Loucy (cell line): ENCODE results near the gene ARHGAP10.
"Not testable (repeated sequence)": the region's sequence is repeated elsewhere in the genome, so short reads cannot be mapped to it uniquely, and the experiment has no call there.

Experiments
- H2AFZ ChIP-seq: fragments of 200-600 bp; sonication (generic); 2 replicates; pipeline ENCODE4 v1.6.0; 2016; ENCODE audit warnings: antibody characterized with exemption, mild to moderate bottlenecking, low read length, moderate library complexity
- H3F3A ChIP-seq: fragments of 200-600 bp; 2 replicates; pipeline ENCODE4 v1.6.0; 2016; ENCODE audit warnings: antibody characterized with exemption, low read depth, mild to moderate bottlenecking
- H3K27me3 ChIP-seq: fragments of 200-600 bp; sonication (generic); 2 replicates; pipeline ENCODE4 v1.6.1; 2014; ENCODE audit warnings: low read length, mild to moderate bottlenecking; ENCODE audit not compliant: insufficient read depth, poor library complexity, severe bottlenecking
- H3K36me3 ChIP-seq: fragments of 200-600 bp; sonication (generic); 2 replicates; pipeline ENCODE4 v1.6.1; 2016; ENCODE audit warnings: low read length; ENCODE audit not compliant: insufficient read depth
- H3K4me1 ChIP-seq: fragments of 200-600 bp; sonication (generic); 2 replicates; pipeline ENCODE4 v1.5.1; 2014; ENCODE audit warnings: low read length, mild to moderate bottlenecking; ENCODE audit not compliant: insufficient read depth, poor library complexity, severe bottlenecking
- H3K4me2 ChIP-seq: fragments of 200-600 bp; sonication (generic); 2 replicates; pipeline ENCODE4 v1.6.0; 2014; ENCODE audit warnings: antibody characterized with exemption, low read length, low read depth, mild to moderate bottlenecking; ENCODE audit not compliant: poor library complexity, severe bottlenecking
- H3K4me3 ChIP-seq: fragments of 200-600 bp; sonication (generic); 2 replicates; pipeline ENCODE4 v1.5.1; 2014; ENCODE audit warnings: low read length, mild to moderate bottlenecking, mixed read lengths; ENCODE audit not compliant: poor library complexity, severe bottlenecking
- H3K79me2 ChIP-seq: fragments of 200-600 bp; sonication (generic); 2 replicates; pipeline ENCODE4 v1.6.1; 2014; ENCODE audit warnings: low read length; ENCODE audit not compliant: insufficient read depth
- H3K9ac ChIP-seq: fragments of 200-600 bp; sonication (generic); 2 replicates; pipeline ENCODE4 v1.6.0; 2014; ENCODE audit warnings: mild to moderate bottlenecking, low read depth, low read length, moderate library complexity; ENCODE audit not compliant: poor library complexity, severe bottlenecking
- H3K9me2 ChIP-seq: fragments of 200-600 bp; sonication (generic); replicated peaks from 2 replicates; pipeline ENCODE4 v1.6.1; 2016; ENCODE audit warnings: low read depth, low read length, mixed read lengths
- H3K9me3 ChIP-seq: fragments of 200-600 bp; sonication (generic); 2 replicates; pipeline ENCODE4 v1.6.1; 2014; ENCODE audit warnings: mild to moderate bottlenecking, antibody characterized with exemption, low read length, low read depth; ENCODE audit not compliant: insufficient read depth
- H4K20me1 ChIP-seq: fragments of 200-600 bp; sonication (generic); 2 replicates; pipeline ENCODE4 v1.6.0; 2014; ENCODE audit warnings: antibody characterized with exemption, low read length, mild to moderate bottlenecking; ENCODE audit not compliant: insufficient read depth, poor library complexity, severe bottlenecking
- CTCF ChIP-seq: fragments of 200-600 bp; sonication (generic); conservative IDR thresholded peaks from 2 replicates; pipeline ENCODE4 v1.5.1; 2014; ENCODE audit warnings: mild to moderate bottlenecking, antibody characterized with exemption, low read length
- EZH2phosphoT487 ChIP-seq: fragments of 200-600 bp; IDR thresholded peaks from 2 replicates; pipeline ENCODE4 v1.6.1; 2018; ENCODE audit warnings: antibody characterized with exemption, mild to moderate bottlenecking, moderate library complexity, borderline replicate concordance

Gene ARHGAP10

DNA sequence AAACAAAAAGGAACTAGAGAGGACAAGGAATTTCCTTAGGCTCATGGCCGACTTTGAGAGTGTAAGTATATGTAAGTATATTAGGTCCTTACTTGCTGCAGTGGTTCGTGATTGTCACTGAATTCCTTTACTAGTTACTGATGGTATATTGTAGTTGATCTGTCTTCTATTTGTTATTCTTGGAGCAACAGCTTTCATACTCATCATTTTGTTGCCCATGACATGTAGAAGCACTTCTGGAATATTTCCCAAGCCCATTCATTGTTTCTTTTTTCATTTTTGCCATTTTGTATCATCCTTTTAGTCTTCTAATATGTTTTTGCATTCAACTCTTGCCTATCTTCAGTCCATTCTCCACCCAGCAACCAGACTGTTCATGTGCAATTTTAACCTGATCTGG lies 170.0 kb downstream of the ARHGAP10 start:
- Histone ChIP-seq H3K9me2 (no peaks in the 10 kb centered on the region), H3K27me3 (no peaks in the 10 kb centered on the region), H3K4me1 (no peaks in the 10 kb centered on the region), H3K9me3 (peaks cover 6% of the 10 kb centered on the region; the same call in 1 of the 2 replicates), H2AFZ (no peak overlapping the region), H3K36me3 (peaks cover 10% of the 10 kb centered on the region; the same call in 1 of the 2 replicates), H3K4me3 (no peak overlapping the region), H3K79me2 (no peaks in the 10 kb centered on the region), H3K4me2 (no peak overlapping the region), H3F3A (no peaks in the 10 kb centered on the region), H3K9ac (no peak overlapping the region), H4K20me1 (no peaks in the 10 kb centered on the region)
- TF ChIP-seq EZH2phosphoT487 (no peak), CTCF (no peak)

DNA sequence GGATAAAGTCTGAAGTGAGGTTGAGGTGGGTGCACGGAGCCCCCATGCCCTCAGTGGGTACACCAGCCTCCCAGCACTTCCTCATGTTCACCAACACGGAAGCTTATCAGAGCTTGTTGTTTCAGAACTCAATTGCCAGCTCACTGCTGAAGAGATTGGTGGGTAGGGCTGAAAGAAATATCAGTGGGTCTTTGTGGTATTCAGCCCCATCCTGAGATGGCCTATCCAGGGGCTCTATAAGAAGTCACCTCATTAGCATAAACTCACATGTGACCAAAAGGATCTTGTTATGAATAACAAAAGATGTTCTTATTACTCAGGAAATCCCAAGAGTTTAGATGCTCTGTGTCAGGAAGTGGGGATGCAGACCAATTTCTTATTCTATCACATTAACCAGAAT lies 177.3 kb downstream of the ARHGAP10 start:
- Histone ChIP-seq H3F3A (no peaks in the 10 kb centered on the region), H2AFZ (no peak overlapping the region), H3K36me3 (0 out of 2 replicates have a peak, but pooled peaks cover 3% of the 10 kb centered on the region), H3K4me3 (no peak overlapping the region), H3K4me2 (no peak overlapping the region), H4K20me1 (no peaks in the 10 kb centered on the region), H3K9me2 (no peaks in the 10 kb centered on the region), H3K9me3 (no peaks in the 10 kb centered on the region), H3K79me2 (no peaks in the 10 kb centered on the region), H3K9ac (no peak overlapping the region), H3K4me1 (no peaks in the 10 kb centered on the region), H3K27me3 (no peaks in the 10 kb centered on the region)
- no peak for TF ChIP-seq EZH2phosphoT487
- TF ChIP-seq CTCF = no peak

GRCh38 chr4:147910315-147910714 lies 178.4 kb downstream of the ARHGAP10 start:
- Histone ChIP-seq H3K79me2 (no peaks in the 10 kb centered on the region), H3K27me3 (no peaks in the 10 kb centered on the region), H3K9me3 (no peaks in the 10 kb centered on the region), H3K4me3 (no peak overlapping the region), H3K9me2 (no peaks in the 10 kb centered on the region), H2AFZ (no peak overlapping the region), H3F3A (no peaks in the 10 kb centered on the region), H4K20me1 (no peaks in the 10 kb centered on the region), H3K9ac (no peak overlapping the region), H3K4me1 (no peaks in the 10 kb centered on the region), H3K4me2 (no peak overlapping the region), H3K36me3 (peaks cover 8% of the 10 kb centered on the region; the same call in 1 of the 2 replicates)
- TF ChIP-seq CTCF = no peak
- no peak for TF ChIP-seq EZH2phosphoT487

DNA sequence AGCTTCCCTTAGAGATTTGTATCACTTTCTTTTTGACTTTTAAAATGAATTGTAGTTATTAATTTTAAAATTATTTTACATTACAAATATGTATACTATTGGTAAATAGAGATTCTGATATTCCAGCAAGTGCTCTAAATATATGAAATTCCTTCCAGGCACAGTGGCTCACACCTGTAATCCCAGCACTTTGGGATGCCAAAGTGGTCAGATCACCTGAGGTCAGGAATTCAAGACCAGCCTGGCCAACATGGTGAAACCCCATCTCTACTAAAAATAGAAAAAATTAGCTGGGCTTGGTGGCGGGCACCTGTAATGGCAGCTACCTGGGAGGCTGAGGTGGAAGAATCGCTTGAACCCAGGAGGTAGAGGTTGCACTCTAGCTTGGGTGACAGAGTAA lies 180.2 kb downstream of the ARHGAP10 start:
- H4K20me1 ChIP-seq, H3K4me3 ChIP-seq, H3K9ac ChIP-seq, H3K79me2 ChIP-seq, H3K9me3 ChIP-seq, H3K27me3 ChIP-seq, H2AFZ ChIP-seq, H3F3A ChIP-seq, H3K9me2 ChIP-seq, H3K4me1 ChIP-seq, H3K4me2 ChIP-seq: not testable (repeated sequence)
- peaks cover 12% of the 10 kb centered on the region; the same call in 1 of the 2 replicates for H3K36me3 ChIP-seq
